GM19239 (cell line): ENCODE results near the gene MUC5AC.
"Not testable (repeated sequence)": the region's sequence is repeated elsewhere in the genome, so short reads cannot be mapped to it uniquely, and the experiment has no call there.

ENCODE experiments used
- DNase-seq: peaks from one replicate; pipeline ENCODE4 v3.0.0; 2011; ENCODE audit warnings: low spot score; ENCODE audit not compliant: insufficient read length
- FAIRE-seq: peaks from 2 replicates; lab custom pipeline; 2011; peaks lifted over from hg19 to GRCh38; lab: Jason Lieb, UNC

MUC5AC gene

GRCh38 chr11:1159488-1160220 is 1.9 kb downstream of the MUC5AC start:
- DNase-seq, FAIRE-seq: not testable (repeated sequence)

GRCh38 chr11:1160231-1161101 is 2.7 kb downstream of the MUC5AC start:
- DNase-seq = no peak
- FAIRE-seq = no peak

GRCh38 chr11:1161410-1162137 is 3.8 kb downstream of the MUC5AC start:
- DNase-seq (no peak), FAIRE-seq (no peak)

GRCh38 chr11:1162138-1162475 is 4.4 kb downstream of the MUC5AC start:
- no peak for DNase-seq
- no peak for FAIRE-seq

- FAIRE-seq (no peak), DNase-seq (no peak)
These were observed 4.9 kb downstream of the MUC5AC start for GRCh38 chr11:1162491-1163311.

GRCh38 chr11:1163321-1163910 is 5.7 kb downstream of the MUC5AC start:
- DNase-seq = no peak
- FAIRE-seq = no peak

GRCh38 chr11:1163911-1164735 is 6.4 kb downstream of the MUC5AC start:
- FAIRE-seq = no peak

GRCh38 chr11:1164779-1165255 is 7.1 kb downstream of the MUC5AC start:
- DNase-seq, FAIRE-seq: not testable (repeated sequence)

More at GRCh38 chr11:1163911-1164735, 6.4 kb downstream of the MUC5AC start:
- no peak for DNase-seq

GRCh38 chr11:1165256-1166041 is 7.7 kb downstream of the MUC5AC start:
- FAIRE-seq = no peak
- DNase-seq = no peak

- DNase-seq (no peak), FAIRE-seq (no peak)
These were observed 9.5 kb downstream of the MUC5AC start for GRCh38 chr11:1167256-1167655.

- no peak for DNase-seq
- no peak for FAIRE-seq
These were observed 10.0 kb downstream of the MUC5AC start for GRCh38 chr11:1167751-1168231.

- DNase-seq (no peak), FAIRE-seq (no peak)
These were observed 10.5 kb downstream of the MUC5AC start for GRCh38 chr11:1168256-1168655.

- DNase-seq (no peak), FAIRE-seq (no peak)
These were observed 11.0 kb downstream of the MUC5AC start for GRCh38 chr11:1168721-1169161.

GRCh38 chr11:1171223-1171984 is 13.7 kb downstream of the MUC5AC start:
- FAIRE-seq = no peak
- no peak for DNase-seq

- FAIRE-seq (no peak), DNase-seq (no peak)
These were observed 14.4 kb downstream of the MUC5AC start for GRCh38 chr11:1171985-1172728.

GRCh38 chr11:1172729-1173117 is 15.0 kb downstream of the MUC5AC start:
- DNase-seq (no peak), FAIRE-seq (no peak)
